ENCODE measurements around the gene BMAL1. TPM values are rescaled to one million over a fixed set of nuclear protein-coding genes. Genes with fewer than 3 reads are reported as not detected.

The BMAL1 gene
- total RNA-seq, 1 donor from 2014 or later = 8.5 TPM

DNA sequence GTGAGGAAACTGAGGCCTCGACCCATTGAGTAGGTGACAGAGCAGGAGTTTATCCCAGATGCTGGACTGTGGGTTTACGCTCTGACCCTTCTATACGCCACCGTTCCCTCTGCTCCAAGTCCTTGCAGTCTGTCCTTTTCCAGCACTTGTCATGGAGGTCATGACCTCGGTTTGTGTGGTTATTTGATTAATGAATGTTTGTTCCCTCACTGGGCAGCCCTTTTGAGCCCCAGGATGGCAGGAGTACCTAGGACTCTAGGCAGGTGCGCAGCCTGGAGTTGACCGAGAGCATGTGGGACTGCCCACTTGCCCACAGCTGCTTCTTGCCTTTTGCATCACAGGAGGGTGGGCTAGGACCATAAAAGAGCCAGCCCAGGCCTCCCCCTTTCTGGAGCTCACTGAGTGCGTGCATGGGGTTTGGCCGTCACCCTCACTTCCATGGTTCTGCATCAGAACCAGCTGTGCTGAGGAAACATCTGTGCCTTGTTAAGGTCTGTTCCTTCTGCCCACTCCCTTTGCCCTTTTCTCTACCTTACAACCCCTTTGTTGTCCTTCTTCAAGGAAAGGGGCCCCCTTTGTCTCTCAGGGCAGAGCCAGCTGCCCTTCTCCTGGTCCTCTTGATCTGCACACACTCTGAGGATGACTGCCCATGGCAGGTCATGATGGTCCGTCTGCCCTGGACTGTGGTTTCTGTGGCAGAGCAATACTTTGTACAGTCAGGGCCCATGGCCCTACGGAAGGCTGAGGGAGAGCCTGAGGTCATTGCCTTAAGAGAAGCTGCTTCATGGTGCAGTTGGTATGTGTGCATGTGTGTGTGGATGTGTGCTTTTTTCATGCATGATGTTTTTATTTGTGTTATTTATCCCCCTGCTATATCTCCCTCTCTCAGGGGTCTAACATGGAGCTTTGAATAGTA is 38.2 kb downstream of the BMAL1 start:
- DNase-seq (ENCODE audit: low read depth in 2 of 2) = no peak

DNA sequence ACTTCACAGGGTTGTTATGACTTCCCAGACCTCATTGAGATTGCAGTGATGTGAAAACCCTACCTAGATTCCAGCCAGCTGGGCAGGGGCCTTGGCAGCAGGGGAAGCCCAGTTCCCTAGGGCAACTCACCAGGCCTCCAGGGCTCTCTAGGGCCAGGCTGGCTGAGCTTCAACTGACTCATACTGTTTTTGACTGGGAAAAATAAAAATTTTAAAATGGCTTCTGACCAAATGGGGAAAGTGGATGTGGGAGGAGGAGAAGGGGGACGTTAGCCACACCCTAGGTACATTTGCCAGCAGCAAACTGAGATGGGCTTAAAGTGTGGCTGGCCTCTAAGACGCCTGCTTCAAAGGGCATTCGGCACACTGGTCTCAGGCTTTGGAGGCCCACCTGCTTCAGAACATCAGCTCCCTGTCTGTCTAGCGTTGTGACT is 39.0 kb downstream of the BMAL1 start:
- peak in 1 of 2 donors; percentile 35 for DNase-seq (ENCODE audit: low read depth in 2 of 2)

DNA sequence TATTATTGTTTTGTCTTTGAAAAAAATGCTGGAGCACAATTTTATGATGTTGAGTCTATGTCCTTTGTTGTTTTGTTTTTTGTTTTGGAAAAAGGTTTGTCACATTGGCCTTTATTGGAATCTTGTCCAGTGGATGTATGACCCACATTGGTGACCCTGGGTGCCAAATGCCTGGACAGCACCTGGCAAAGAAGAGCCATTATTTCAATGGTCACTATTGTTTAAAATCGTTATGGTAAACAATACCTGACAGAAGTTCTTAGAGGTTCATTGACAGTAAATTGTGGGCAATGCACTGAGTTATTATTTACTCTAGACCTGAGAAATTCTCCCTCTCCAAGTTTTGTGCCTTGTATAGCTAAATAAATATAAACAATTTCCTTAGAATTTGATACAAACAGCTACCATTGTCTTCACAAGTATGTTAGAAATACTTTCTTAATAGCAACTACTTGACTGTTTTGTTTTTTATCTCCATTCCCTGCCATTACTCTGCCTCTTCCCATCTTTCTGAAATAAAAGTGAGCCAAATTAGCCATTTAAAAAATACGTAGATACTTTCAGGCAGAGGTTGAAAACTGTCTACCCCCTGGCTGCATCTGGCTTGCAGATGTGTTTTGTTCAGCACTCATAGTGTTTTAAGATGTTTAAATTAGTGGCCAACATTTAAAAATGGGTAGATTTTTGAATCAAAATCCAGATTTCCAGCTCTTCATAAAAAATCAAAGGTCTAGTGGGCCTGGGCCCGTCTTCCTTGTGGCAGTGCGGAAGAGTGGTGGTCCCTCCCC is 39.9 kb downstream of the BMAL1 start:
- no peak for DNase-seq (ENCODE audit: low read depth in 2 of 2)

DNA sequence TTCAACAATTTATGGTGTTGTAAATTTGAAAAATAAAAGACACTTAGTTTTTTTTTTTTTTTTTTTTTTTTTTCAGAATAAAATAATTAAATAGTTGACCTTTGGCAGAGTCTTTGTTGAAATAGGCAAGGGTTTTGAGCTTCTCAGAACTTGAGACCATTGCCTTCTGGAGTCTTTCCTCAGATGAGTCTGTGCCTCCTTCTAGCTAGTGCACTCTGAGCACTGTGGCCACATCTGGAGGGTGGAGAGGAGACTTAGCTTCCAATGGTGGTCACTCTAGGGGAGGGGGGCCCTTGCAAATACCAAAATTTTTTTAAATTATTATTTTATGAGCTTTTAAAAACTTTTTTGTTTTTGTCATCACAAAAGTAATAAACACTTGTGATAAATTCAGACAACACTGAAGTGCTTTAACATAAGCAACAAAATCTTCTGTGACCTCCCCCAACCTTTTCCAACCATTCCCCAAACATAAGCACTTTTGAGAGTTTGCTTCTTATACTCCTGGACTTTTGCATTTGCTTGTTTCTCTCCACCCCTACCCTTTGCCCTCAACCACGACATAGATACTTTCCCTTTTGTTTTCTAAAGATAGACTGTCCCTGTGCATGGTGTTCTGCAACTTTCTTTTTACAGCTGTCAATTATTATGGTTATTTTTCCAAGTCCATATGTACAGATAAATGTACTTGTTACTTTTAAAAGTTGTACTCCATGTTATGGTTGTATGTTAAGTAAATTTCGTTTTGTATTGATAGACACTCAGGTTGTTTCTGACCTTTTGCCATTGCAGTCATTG is 41.1 kb downstream of the BMAL1 start:
- peak; percentile 33 to 44 for DNase-seq (ENCODE audit: low read depth in 2 of 2)

DNA sequence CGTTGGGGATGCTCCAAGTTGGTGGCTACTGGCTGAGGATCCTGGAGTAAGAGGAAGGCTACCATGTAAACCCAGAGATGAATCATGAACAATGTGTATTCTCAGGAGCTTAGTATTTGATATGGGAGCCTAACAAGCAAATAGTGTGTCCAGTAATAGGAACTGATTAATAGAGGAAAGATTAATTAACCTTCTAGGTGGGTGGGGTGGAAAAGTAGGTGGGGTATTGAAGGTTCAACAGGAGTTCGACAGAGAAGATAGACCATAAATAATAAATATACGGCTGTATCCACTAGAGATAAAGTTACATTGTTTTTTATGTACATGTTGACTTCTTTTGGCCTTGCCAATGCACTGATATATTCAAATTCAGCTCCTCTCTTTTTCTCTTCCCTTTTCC is 43.1 kb downstream of the BMAL1 start:
- no peak for DNase-seq (ENCODE audit: low read depth in 2 of 2)

DNA sequence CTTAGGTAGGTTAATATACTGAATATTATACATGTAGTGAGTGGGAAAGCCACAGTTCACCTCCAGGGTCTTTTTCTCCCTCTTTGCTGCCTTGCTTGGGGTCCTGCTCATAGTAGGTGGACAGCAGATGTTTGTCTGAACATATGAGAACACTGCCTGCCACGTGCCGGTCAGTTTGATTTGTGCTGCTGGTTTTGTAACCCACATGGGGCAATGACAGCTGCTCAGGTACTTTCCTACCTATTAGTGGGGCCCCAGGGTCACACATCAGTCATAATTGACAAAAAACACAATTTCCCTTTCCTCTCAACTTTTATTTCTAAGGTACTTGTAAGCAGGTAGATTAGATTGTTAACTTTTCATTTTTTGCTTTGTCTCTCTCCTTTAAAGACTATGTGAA is 43.8 kb downstream of the BMAL1 start:
- no peak for DNase-seq (ENCODE audit: low read depth in 2 of 2)

DNA sequence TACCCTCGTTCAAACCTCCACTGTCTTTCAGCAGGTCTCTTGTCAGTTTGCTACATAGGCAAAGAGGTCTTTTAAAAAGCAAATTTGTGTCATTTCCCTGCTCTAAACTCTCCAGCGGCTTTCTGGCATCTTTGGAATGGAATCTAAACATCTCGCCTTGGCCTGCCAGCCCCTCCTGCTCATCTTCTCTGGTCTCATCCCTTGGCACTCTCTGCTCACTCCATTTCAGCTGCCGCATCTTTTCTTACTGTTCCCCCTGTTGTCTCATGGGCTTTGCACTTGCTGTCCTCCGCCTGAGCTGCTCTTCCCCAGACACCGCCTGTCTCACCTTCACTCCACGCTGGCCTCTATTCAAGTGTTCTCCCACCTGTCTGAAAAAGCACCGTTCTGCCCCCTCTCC is 46.6 kb downstream of the BMAL1 start:
- no peak for DNase-seq (ENCODE audit: low read depth in 2 of 2)

DNA sequence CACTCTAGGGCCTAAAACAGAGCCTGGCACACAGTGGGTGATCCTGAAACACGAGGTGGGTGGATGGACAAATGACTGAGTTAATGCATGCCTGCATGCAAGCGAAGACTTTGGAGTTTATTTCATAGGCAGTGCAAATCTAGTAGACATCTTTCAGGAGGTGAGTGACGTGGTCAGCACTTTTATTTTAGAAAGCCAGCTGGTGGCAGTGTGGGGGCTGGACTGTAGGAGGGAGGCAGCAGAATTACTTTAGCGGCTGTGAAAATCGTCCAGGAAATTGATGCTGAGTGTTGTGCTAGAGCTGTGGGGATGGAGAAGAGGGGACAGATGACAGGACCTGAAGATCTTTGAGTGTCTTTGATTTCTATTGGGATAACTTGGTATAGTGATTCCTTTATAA is 47.1 kb downstream of the BMAL1 start:
- no peak for DNase-seq (ENCODE audit: low read depth in 2 of 2)

DNA sequence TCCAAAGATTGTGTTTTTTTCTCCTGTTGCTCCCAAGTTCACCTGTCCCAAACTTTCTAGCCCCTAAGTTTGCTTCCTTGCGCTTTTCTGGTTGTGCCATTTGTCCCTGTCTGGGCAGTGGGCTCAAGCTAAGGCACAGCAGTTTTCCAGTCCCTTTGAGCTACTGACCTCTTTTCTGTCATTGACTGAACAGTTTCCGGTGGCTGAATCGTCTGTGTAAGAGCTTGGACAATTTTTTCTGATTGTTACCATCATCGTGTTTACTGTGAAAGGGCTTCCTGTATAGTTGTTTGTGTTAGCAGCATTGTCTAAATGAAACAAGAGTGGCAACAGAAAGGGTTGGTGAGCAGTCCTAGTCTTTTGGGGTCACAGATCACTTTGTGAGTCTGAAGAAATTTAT is 49.8 kb downstream of the BMAL1 start:
- peak; percentile 42 to 66 for DNase-seq (ENCODE audit: low read depth in 2 of 2)

DNA sequence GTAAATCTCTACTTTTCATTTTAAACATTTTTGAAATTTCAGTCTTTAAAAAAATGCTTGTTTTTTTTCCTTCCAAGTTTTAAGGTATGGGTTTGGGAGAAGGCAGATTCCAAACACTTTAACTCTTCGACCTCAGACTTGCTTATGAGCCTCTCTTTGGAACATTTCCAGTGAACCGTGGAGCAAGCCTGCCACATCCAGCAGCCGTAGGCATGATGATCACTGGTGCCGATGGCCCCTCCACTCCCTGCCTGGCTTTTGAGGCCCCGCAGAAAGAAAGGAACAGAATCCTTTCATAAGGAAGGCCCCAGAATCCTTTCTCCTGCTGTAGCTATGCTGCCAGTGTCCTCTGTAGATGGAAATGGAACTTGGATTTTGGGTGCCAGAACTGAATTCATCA is 50.7 kb downstream of the BMAL1 start:
- DNase-seq (ENCODE audit: low read depth in 2 of 2) = no peak

DNA sequence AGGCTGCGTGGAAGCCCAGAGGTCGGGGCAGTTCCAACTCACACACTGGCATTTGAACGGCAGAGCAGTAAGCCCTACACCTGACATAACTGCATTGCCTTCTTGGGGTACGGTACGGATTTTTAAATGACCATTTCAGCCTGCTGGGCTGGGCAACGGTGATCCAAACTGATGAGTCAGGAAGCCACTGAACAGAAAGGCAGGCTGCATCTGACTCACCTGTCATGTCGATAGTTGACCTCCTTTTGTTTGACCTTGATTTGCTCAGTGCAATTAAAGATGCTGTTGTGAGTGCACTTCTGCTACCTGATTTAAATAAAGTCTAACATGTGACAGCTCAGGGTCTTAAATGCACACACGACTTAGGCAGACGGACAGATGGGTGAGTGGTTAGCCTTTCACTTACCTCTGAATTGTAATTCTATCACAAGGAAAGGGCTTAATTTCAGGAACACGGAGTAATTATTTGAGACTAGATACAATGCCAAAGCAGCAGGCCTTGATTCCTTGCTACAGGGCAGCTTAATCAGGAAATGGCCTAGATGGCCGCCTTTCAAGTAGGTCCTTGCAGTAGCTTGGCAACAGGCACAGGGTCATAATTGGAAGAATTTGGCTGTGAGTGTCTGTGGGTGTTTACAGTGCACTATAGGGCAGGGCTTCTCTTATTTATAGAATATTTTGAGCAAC is 52.2 kb downstream of the BMAL1 start:
- no peak for DNase-seq (ENCODE audit: low read depth in 2 of 2)

DNA sequence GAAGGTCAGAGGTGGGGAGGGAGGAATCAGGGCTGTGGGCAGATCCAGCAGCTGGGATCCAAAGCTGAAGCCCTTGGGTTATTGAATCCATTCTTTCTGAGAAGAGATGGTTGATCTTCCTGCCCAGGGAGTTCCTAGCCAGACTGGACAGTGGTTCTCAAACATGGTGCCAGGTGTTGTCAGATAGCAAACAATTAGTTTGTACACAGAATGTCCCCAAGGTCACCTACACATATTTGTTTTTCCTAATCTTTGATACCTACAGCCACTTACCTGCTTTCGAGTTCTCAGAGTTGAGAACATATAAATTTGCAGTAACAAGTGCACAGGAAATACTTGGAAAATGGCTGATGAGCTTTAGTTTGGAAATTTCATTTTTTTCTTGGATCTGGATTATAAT is 54.5 kb downstream of the BMAL1 start:
- no peak for DNase-seq (ENCODE audit: low read depth in 2 of 2)

DNA sequence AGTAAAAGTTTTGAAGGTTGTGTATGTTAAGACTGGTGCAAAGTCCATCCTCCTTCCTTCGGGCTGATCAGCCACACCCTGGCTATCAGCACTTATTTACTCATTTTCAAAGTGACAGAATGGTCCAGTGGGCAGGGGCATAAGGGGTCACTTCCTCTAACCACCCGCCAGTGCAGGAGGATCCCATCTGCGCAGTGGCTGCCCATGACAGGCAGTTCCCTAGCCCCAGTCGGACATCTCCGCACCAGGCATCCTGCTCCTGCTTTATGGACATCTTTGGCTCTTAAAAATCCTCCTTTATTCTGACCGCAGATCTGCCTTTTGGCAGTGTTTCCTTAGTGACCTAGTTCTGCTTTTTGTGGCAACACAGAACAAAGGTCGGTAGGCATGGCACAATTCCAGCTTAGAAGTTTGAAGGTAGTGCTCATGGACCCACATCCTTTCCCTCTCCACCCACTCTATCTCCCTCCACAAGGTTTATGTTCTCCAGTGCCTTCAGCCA is 55.9 kb downstream of the BMAL1 start:
- no peak for DNase-seq (ENCODE audit: low read depth in 2 of 2)

DNA sequence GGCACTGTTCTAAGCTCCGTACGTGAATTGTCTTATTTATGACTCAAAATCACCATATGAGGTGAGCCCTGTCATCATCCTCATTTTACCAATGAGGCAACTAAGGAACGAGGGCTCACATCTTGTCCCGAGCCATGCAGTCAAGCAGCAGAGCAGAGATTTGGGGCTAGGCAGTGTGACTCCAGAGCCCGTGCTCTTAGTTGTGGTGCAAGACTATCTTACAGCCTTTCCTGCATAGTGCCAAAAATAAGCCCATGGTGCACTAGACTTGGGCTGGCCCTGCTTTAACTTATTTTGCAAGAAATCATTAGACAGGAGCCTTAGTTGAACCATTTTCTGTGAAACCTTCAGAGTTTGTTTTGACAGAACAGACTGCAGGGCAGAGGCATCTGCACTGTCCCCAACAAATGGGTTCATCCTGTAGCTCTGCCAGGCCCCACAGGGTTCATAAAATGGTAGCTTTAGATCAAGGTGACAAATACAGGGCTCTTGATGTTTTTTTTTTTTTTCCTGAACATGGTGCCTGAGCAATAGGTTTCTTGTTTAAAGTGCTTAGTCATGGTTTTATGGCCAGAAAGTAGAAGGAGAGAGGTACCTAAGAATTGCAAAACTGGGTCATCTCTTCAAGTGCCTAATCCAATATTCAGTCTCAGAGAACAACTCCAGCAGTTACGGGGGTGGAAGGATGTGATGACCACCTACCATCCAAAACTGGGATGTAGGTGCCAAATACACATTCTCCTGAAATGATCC is 56.6 kb downstream of the BMAL1 start:
- no peak for DNase-seq (ENCODE audit: low read depth in 2 of 2)

DNA sequence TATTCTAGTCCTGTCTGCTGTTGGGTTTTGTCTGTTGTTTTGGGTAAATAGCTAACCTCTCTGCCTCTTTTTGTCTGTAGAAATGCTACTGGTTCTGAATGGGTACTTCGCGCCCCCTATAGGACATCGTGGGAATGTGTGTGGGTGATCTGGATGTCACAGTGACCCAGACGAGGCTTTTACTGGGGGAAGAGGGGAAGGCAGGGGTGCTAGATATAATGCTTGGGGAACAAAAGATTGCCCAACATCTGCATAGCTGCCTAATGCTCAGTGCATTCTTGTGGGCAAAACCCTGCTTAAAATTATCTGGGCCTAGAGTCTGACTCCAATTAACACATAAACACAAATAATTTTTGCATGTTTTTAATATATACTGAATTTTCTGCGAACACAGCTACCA is 57.7 kb downstream of the BMAL1 start:
- peak; percentile 71 to 75 for DNase-seq (ENCODE audit: low read depth in 2 of 2)

DNA sequence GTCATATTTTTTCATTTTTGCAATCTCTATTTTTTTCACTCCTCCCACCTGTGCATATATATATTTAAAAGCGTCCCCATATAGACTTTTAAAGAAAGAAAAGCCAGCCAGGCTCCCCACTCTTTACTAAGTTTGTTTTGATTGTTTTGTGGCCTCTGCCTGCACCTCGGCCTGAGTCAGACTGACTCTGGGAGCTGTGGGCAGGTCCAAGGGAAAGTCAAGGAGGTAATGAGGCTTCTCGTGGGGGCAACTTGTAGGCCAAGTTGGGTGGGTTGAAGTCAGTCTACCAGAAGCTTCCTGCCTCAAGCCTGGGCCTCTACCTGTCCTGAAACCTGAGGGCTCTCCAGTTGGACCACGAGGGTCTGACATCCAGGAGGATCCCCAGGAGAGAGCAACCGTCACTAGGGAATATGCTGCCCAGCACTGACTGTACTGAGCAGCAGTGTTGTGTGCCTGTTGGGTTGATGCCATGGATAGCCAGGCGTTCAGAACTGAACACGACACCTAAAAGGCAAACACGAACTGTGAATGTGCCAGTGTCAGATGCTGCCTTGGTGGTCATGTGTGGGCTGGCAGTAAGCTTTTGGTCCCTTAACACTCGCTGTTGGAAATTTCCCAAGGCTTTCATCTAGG is 58.8 kb downstream of the BMAL1 start:
- no peak for DNase-seq (ENCODE audit: low read depth in 2 of 2)

DNA sequence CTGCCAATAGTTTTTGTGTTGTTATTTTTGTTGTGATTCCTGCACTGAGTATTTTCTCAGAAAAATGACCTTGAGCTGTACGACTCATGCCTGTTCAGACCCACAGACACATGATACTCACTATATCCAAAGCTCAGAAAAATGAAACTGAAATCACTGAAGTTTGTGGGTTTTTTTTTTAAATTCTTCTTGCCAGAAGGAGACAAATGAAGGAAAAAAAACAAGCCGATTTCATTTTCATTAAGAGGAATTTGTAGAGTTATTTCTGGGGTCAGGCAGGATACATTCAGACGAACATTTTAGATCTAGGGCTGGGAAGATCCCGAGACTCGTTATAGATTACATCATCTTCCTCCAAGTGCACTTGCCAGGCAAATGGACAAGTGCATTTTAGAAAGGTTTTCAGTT is 60.4 kb downstream of the BMAL1 start:
- DNase-seq (ENCODE audit: low read depth in 2 of 2) = peak; percentile 19 to 87

DNA sequence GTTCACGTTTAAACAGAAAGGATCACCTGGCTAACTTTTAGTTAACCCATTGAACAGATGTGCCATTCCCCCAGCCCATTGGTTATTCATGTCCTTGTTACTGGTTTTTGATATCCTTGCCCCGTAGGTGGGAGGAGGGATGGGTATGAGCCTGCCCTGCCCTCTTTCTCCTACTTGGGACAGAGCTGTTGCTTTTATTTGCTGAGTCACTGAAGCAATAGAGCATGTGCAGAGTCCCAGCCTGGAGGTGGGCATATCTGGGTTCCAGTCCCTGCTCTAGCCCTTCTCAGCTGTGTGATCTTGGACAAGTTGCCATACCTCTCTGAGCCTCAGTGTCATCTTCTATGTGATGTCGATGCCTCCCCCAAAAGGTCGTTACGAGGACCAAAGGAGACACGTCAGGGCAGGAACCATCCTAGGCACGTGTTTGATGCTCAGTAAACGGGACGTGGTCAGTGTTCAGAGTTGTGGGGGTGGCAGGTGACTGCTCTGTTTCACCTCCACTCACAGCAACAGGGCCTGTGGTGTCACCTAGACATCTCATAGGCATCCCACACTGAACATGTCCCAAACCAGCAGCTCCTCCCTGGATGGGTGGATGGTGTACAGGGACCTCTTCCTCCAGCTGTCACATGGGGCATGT is 61.0 kb downstream of the BMAL1 start:
- DNase-seq (ENCODE audit: low read depth in 2 of 2) = peak; percentile 23 to 72
